ENCODE data around the gene JMJD4.
A peak's percentile ranks its signal among the peaks of the same experiment; 100 is the strongest.

Gene JMJD4

GRCh38 chr1:227769047-227769935 lies 34.2 kb upstream of the JMJD4 start:
- no peak for DNase-seq (ENCODE audit: low read depth in 2 of 3, low spot score in 1 of 3)

- no peak for DNase-seq (ENCODE audit: low read depth in 2 of 3, low spot score in 1 of 3)
Measured at GRCh38 chr1:227768640-227769039, 33.5 kb upstream of the JMJD4 start.

- no peak for DNase-seq (ENCODE audit: low read depth in 2 of 3, low spot score in 1 of 3)
Measured at GRCh38 chr1:227768125-227768439, 33.0 kb upstream of the JMJD4 start.

GRCh38 chr1:227767401-227768124 lies 32.5 kb upstream of the JMJD4 start:
- no peak for DNase-seq (ENCODE audit: low read depth in 2 of 3, low spot score in 1 of 3)

- DNase-seq (ENCODE audit: low read depth in 2 of 3, low spot score in 1 of 3) = no peak
Measured at GRCh38 chr1:227766653-227767277, 31.7 kb upstream of the JMJD4 start.

- peak; percentile 39 to 52 (median 51) for DNase-seq (ENCODE audit: low read depth in 2 of 3, low spot score in 1 of 3)
Measured at GRCh38 chr1:227766015-227766634, 31.0 kb upstream of the JMJD4 start.

GRCh38 chr1:227765261-227766014 lies 30.3 kb upstream of the JMJD4 start:
- DNase-seq (ENCODE audit: low read depth in 2 of 3, low spot score in 1 of 3) = no peak

- DNase-seq (ENCODE audit: low read depth in 2 of 3, low spot score in 1 of 3) = no peak
Measured at GRCh38 chr1:227764019-227764391, 28.9 kb upstream of the JMJD4 start.

GRCh38 chr1:227763246-227764018 lies 28.3 kb upstream of the JMJD4 start:
- no peak for DNase-seq (ENCODE audit: low read depth in 2 of 3, low spot score in 1 of 3)

GRCh38 chr1:227762231-227762911 lies 27.3 kb upstream of the JMJD4 start:
- DNase-seq (ENCODE audit: low read depth in 2 of 3, low spot score in 1 of 3) = peak; percentile 76 to 80 (median 78)

- no peak for DNase-seq (ENCODE audit: low read depth in 2 of 3, low spot score in 1 of 3)
Measured at GRCh38 chr1:227761621-227762230, 26.6 kb upstream of the JMJD4 start.

- no peak for DNase-seq (ENCODE audit: low read depth in 2 of 3, low spot score in 1 of 3)
Measured at GRCh38 chr1:227760377-227760776, 25.3 kb upstream of the JMJD4 start.

GRCh38 chr1:227759341-227760300 lies 24.5 kb upstream of the JMJD4 start:
- DNase-seq (ENCODE audit: low read depth in 2 of 3, low spot score in 1 of 3) = no peak

GRCh38 chr1:227758366-227758765 lies 23.3 kb upstream of the JMJD4 start:
- no peak for DNase-seq (ENCODE audit: low read depth in 2 of 3, low spot score in 1 of 3)

GRCh38 chr1:227757781-227758180 lies 22.7 kb upstream of the JMJD4 start:
- no peak for DNase-seq (ENCODE audit: low read depth in 2 of 3, low spot score in 1 of 3)

- no peak for DNase-seq (ENCODE audit: low read depth in 2 of 3, low spot score in 1 of 3)
Measured at GRCh38 chr1:227756172-227756959, 21.3 kb upstream of the JMJD4 start.

GRCh38 chr1:227754958-227755357 lies 19.9 kb upstream of the JMJD4 start:
- DNase-seq (ENCODE audit: low read depth in 2 of 3, low spot score in 1 of 3) = no peak

Measured in stimulated activated CD4-positive, alpha-beta T cell treated with anti-CD3 and anti-CD28 coated beads, Interleukin-12 subunit alpha, Interleukin-12 subunit beta, amount 100 ng/mL, for 48 hours (primary cell).